GM12872 (cell line): ENCODE results near the gene FUNDC2.

Experiments
- CTCF ChIP-seq: IDR thresholded peaks from 3 replicates; pipeline ENCODE4 v1.5.1; 2011; ENCODE audit warnings: low read depth, mild to moderate bottlenecking, low read length, moderate library complexity; ENCODE audit not compliant: insufficient read depth

Gene FUNDC2

GRCh38 chrX:154990496-154990895 lies 36.1 kb upstream of the FUNDC2 start:
- TF ChIP-seq CTCF: no peak

GRCh38 chrX:154991039-154991438 lies 35.6 kb upstream of the FUNDC2 start:
- no peak for TF ChIP-seq CTCF

- TF ChIP-seq CTCF: no peak
Measured at GRCh38 chrX:154991476-154991875, 35.2 kb upstream of the FUNDC2 start.

- no peak for TF ChIP-seq CTCF
Measured at GRCh38 chrX:154998204-154998880, 28.3 kb upstream of the FUNDC2 start.

GRCh38 chrX:155000841-155001240 lies 25.8 kb upstream of the FUNDC2 start:
- no peak for TF ChIP-seq CTCF

GRCh38 chrX:155001873-155002272 lies 24.8 kb upstream of the FUNDC2 start:
- no peak for TF ChIP-seq CTCF

GRCh38 chrX:155005190-155005589 lies 21.5 kb upstream of the FUNDC2 start:
- TF ChIP-seq CTCF: no peak
